Right forelimb (tissue), 1 donor: ENCODE data around the gene HOXB3.

ENCODE experiments used
- DNase-seq: peaks from one replicate; pipeline ENCODE4 v3.0.0-alpha.2; 2018

HOXB3 gene

DNA sequence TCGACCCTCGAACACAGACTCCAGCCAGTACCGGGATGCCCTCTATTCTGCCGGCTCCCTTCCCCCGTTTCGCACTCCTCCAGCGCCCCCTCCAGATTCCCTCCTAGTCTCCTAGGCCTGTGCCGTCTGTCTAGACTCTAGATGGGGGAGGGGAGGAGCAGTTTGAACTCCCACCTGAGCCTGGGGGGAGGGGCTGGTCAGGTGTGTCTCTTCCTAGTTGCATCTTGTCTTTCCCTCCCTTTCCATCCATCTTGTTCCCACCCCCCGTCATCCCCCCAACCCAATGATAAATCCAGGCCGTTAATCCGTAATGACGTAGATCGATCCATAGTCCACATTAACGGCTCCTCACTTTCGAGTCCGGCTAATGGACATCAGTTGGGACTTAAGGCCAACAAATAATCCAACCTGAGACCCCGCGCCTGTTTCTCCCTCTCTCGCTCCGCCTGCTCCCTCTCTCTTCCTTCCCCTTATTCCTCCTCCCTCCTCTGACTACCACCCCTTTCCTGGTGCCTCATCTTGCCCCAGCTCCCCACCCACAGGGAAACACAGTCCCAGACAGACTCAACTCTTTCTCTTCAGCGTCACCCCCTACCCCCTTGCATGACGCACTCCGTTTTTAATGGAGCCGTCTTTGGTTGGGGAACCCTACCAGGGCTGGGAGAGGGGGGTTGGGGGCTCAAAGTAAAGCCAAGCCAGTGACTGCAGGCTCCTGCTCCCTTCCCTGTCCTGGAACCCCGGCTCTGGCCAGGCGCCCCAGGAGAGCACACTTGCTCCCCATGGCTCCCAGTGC lies 6.9 kb upstream of the HOXB3 start:
- no peak for DNase-seq

DNA sequence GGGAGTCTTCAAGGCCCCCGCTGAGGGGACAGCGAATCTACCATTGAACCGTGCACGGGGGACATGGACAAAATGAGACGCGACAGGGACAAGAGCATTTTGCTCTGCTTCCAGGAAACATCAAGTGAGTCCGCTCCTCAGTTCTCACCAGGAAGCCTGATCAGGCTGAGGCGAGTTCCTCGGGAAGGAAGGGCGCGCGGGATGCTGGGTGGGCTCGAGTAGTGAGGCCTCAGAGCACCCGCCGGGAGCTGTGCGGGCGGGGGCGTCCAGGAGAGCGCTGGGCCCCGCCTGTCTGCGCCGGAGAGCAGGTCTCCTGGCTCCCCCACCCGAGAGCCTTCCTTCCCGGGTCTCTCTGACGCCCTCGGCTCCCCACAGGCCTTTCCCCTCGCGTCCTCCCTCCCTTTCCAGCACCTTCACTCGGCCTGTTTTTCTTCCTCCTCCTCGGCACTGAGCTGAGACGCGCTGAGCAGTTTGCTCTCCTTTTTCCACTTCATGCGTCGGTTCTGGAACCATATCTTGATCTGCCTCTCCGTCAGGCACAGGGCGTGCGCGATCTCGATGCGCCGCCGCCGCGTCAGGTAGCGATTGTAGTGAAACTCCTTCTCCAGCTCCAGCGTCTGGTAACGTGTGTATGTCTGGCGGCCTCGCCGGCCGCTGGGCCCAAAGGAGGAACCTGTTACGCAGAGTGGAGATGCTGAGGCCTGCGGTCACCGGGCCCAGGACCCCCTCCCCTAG lies 6.1 kb upstream of the HOXB3 start:
- DNase-seq = no peak

DNA sequence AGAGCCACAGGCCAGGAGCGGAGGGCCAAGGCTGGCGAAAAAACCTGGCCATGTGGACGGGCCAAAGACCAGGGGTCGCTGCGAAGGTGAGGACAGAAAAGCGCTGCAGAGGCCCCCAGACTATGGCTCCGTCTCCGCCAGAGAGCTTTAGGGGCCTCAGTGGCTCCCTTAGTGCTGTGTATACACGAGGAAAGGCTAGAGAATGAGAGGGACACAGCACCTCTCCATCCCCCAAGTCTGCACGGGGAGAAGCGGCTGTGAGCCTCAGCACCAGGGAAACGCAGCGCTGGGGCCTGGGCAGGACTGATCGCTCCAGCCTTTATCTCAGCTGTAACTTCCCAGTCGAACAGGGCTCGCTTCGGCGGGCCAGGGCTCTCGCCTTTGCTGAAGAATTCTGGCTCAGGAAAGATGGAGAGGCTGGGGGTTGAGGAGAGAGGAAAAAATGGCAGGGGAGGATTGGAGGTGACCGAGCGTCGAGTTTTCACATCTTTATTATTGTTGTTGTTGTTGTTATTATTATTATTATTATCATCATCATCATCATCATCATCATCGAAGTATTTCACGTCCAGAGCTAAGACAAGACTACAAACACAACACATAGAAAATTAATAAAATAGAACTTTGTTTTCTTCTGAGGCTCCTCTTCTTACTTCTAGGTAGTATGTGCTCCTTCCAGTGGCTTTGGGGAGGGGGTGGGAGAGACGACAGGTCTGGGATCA lies 5.4 kb upstream of the HOXB3 start:
- DNase-seq = no peak

DNA sequence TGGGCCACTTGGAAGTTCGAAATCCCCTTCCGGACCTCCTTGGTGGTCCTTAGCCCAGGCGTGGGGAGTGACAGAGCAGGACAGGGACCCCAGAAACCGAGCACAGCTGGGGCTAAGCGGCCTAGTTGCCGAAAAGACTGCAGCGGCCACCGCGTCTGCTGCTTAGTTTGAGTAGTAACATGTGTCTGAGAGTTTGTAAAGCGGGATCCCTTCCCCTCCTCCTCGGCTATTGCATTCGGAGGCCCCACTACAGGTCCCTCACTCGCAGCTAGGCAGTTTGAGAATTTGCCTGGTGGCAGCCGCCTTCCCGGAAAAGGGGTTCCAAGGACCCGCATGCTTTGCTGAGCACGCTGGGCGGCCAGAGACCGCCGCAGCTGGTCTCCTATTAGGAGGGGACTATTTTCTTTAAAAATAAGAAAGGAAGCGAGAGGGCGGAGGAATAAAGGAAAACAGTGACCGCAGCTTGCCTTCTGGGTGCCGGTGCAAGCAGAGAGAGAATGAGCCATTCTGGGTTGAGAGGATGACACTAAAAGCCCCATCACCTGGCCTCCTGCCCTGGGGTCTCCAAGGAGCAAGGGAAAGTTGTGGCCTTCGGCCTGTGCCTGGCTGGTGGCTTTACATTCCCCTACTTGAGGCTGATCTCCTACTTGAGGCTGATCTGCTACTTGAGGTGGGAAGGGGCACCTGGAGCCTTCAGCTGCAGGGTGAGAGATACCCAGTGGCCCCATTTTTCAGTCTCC lies 4.7 kb upstream of the HOXB3 start:
- no peak for DNase-seq

DNA sequence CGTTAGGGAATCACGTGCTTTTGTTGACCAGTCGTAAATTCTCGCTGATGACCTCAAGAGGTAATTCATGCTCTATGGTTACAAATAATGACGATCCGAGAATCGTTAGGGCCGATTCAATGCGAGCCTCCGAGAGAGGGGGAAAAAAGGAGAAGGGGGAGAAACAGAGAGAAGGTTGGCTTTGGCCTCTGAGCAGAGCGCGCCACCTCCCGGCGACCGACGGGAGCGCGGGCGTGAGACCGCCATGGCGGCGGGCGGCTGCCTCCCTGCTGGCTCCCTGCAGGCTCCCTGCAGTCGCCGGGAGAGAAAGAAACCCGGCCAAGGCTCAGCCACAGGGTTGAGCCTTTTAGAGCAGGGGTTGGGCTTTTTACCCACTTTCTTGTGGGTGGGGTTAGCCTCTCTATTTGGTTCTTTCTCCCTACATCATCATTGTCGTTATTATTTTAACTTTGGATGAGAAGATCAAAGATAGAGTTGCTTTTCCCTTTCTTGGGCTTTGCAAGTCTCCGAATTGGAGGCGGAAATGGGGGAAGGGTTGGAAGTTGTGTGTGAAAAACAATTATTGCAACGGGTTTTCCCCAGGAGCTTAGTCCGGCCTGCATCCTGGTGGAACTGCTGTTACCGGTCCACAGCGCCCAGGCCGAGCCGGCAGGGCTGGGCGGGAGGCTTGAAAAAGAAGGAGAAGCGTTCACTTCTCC lies 3.9 kb upstream of the HOXB3 start:
- DNase-seq = peak; percentile 87

DNA sequence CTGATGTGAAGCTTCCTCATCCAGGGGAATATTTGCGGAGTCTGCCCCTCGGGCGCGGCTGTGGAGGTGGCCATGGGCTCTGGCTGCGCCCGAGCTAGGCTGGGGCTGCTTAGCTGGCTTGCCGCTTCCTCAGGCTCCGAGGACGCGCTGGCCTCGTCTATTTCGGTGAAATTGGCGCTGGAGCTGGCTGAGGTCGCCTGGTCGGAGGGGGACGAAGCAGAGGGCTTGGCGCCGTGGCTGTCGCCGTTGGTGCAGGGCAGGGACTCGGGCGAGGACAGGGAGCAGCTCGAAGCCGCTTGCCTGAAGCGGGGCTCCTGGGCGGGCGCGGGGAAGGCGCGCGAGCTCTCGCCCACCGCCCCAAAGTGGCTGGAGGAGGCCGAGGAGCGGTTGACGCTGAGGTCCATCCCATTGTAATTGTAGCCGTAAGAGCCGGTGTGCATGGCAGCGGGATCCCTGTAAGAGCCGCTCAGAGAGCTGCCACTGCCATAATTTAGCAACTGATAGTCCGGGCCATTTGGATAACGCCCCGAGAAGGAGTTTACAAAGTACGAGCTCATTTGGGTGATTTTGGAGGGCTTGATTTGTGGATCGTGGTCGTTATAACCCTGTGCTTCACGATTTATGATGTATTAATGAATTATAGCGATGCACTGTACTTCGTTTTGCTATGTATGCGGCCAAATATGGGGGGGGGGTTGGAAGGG lies 3.2 kb upstream of the HOXB3 start, which contains the start of gene HOXB5:
Gene HOXB5, minus strand, starts transcription at position 654 of the 704 bp plus-strand sequence. Its CDS starts 97 bp downstream, at position 557.
- DNase-seq = no peak

DNA sequence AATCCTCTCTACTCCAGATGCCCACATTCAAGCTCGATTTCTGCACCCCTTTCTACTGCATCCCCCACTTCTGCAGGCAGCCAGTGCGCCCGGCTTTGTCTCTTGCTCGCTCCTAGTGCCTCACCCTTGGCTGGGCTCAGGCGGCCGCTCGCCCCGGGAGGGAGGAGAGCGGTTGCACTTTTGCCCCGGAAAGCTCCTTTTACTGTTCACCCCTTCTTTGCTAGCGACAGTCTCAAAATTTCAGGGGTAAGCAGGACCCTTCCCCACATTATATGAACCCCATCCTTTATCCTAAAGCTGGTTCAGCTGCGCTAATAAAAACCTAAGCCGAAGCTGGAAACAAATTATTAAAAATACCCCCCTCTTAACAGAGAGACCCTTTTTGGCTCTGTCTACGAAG lies 2.5 kb upstream of the HOXB3 start:
- no peak for DNase-seq

DNA sequence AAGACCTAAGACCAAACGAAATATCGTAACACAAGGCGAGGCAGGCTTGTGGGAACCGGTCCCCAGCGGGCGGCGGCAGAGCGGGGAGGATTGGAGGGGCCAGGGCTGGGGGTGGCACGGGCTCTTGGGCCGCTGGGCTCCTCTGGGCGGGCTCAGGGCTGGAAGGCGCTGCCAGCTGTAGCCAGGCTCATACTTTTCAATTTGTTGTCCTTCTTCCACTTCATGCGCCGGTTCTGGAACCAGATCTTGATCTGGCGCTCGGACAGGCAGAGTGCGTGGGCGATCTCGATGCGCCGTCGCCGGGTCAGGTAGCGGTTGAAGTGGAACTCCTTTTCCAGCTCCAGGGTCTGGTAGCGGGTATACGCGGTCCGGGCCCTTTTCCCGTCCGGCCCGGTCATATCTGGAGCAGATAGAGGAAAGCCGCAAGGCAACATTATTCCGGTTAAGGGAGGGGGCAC lies 2.0 kb upstream of the HOXB3 start:
- DNase-seq = no peak

DNA sequence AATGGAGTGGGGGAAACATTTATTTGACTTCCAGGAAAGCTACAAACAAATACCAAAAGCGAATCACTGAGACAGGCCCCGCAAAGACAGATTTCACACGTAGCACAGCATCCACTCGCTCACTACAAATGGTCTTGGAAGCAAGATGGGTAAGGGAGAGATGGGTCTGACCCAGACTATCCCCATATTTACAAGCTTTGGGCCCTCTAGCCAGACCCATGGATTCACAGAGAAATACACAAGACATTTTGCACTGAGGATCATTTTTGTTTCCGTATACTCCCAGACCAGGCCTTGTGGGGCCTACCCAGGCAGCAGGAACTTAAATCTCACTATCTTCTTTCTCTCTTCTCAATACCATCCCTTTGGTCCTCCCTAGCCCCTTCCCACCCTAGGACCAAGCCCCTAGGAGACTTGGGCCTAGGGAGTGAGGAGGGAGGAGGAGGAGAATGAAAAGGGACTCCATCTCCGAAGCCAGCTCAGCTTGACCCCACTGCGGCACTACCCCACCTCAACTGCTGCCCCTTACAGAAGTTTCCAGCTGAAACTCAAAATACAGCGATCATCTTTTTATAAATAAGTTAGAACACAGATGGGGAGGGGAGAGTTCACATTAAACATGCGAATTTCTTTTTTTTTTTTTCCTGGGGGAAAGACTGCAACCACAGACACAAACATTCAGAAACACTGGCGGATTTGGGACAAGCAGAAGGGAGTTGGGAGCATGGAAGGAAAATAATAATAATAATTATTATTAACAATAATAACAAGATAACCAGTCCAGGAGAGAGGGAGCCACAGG lies 1.4 kb upstream of the HOXB3 start:
- DNase-seq = no peak

DNA sequence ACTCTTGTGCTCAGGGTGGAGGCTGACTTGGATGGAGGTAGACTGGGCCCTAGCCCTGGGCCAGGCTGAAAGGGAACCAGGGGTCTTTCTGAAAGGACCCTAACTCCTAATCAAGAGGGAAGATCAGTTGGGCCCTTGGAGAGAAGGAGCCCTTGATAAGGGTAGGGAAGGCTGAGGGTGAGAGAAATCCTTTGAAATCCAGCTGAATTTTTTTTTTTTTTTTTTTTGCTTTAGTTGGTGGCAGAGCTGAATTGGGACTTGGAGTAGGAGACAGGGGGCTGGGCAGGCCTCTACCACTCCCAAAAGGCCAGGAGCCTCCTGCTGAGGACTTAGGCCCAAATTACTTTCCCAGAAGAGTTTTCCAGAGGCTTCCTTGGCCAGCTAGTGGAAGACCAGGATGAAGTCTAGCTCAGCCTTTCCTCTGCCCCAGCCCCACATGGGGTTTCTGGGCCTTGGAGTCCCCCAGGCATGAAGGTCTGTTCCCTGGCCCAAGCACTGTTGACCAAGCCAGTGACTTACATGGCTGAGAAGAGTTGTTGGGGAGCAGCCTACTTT lies 643 bp upstream of the HOXB3 start:
- no peak for DNase-seq

DNA sequence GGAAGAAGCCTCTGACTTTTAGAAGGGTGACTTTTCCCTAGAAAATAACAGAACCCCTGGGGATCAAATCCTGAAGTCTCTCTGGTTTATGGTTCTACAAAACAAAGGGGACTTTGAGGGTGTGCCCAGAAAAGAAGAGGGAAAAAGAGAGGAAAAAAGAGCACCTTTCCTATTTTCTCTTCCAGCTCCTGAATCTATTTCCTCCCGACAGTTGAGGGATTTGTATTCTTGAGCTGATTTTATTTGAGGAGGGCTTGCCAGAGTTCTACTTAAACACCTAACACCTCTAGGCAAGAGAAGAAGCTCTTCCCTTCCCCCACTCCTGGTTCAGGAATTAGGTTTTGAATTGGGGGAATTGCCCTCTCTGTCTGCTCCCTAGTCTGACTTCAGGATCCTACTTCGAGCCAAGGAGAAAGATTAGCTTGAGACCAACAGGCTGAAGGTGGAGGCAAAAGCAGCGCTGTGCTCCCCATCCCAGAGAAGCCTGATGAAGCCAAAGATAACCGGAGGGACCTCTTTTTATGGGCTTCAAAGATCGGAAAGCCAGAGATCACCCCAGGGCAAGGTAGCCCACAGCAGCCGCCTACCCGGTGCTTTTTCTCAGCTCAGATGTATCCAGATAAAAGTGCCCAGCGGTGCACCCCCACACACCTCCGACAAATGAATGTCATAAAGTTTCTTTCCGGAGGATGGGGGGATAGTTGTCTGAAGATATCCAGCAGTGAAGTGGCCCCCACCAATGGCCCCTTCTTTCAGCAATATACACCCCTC lies 796 bp downstream of the HOXB3 start:
- DNase-seq = no peak

DNA sequence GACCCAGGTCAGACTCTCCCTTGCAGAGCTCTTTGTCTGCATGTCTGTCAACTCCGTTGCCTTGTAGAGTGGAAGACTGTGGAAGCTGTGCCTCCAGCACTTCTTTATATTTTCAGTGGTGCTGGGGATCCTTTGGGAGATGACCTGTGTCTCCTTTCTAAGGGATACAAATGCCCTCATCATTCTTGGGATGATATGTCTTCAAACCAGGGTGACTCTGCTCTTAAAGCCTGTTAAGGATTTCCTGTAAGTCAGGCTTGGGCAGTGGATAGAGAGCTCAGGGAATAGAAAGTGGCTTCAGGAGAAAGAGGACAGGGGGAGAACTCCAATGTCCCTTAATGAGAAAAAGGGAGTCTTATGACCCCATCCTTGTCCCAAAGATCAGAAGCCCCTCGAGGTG lies 1.5 kb downstream of the HOXB3 start:
- DNase-seq = no peak

DNA sequence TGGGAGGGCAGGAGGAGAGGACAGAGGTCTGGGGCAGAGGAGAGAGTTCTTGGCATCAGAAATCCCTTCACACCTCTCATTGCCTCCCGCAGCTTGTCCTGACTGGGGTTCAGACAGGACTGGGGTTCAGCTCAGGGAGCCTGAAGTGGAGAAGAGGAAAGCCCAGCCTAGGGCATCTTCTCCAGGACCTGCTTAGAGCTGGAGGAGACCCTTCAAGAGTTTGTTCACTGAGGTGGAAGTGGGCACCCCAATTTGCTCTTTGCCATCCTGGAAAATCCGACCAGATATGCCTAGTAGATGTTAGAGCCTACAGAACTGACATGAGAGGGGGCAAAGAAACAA lies 2.0 kb downstream of the HOXB3 start:
- no peak for DNase-seq

DNA sequence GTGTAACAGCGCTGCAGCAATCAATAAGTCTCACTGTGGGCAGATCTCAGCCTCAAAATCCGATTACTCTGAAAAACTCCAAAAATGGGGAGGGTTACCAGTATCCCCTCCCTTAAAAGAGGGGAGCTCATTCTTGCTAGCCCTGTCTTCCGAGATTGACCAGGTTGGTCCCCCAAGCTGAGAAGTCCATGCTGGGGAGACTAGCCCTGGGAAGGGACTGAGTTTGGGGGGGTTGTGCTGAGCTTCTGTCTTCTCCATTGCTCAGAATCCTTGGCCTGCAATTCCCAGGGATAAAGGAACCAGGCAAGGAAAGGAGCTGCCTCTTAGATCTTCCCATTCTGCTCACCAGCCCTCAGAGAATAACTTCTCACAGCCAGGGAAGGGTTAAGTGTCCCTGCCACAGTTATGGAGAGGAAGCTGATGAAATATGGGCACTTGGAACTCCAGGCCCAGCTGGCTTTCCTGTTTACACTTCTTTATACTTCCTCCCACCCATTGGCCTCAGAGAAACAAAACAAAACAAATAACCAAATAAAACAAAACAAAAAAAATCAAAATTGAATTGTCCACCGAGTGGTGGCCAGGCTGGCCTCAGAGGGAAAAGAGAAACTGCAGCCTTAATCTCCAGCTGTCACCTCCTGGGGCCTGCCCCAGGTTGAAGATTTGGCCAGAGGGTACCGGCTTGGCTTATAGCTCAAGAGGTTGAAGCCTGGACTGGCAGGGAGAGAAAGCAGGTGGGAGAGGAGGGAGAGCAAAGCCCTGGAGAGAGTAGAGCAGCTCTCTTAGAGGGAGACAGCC lies 2.6 kb downstream of the HOXB3 start:
- DNase-seq = no peak

DNA sequence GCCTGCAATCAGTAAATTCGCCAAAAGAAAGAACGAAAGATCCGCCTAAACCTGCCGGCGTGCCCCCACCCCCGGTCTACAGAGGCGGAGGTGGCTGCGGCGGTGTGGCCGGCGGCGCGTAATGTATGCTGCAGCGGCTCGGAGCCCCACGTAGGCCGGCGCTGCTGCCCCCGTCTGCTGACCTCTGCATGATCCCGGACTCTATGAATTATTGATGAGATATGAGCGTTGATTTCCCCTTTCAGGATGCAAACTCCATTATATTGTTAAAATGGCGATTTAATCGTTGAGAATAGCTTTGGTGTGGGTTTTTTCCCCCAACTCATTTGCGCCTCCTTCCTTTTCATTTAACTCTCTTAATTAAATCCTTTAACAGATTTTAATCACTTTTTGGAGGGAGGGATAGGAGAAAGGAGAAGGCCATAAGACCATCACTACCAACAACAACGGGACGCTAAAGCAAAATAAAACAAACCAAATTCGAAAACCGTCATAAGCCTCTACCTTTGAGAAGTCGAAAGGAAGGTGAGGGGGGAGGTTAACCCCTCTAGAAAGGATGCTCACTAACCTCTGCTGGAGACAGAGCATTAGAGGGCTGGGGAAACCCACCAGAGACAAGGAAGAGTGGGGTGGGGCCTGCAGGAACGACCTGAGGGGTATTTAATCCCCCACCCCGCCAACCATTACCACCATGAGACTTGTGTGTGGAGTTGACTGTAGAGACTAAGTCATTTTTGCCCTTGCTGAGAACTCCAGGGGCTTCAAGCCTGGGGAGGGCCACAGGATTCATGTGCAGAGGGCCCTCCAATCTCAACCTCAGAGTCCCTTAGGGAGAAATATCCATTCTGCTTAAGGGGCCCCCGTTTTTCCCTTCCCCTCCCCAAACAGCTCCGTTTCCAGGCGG lies 3.4 kb downstream of the HOXB3 start:
- DNase-seq = no peak

DNA sequence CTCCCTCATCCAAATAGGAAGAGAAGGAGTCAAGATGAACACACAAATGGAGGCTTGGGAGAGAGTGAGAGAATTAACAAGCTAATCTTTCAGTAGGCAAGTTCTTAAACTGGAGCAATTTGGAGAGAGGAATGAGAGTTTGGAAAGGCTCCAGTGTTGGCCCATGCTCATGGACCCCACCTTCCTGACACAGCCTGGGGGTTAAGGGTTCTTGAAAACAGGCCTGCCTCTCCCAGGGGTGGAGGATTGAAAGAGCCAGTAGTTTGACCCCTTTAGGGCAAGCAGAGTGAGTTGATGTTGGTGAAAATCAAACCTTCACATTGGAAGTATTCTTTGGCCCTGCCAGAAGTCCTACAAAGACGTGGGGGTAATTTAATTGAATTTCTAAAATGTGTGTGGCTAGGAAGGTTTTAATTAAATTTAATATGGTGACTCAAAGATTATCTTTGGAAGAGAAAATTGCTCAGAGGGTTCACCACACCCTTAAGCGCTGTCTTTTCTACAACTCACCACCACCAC lies 5.8 kb downstream of the HOXB3 start:
- no peak for DNase-seq

DNA sequence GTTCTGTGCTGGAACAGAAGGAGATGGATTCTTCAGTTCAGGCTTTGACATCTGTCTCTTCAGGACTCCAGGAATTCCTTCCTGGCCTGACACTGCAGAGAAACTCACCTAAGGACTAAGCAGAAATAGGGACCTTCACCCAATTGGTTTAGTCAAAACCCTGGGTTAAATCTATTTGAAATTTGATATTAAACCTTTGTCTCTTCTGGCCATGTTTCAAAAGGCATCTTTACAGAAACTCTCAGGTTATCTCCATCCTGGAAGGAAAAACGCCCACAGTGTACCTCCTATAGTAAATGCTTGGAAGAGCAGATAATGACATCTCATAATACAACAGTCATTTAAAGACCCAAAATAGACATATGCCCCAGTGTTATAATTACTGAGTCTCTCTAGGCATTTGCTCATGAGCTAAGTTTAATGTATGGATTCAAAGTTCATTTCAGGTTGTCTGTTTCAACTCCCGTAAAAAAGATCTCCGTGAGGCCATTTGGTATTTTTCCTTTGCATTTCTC lies 6.3 kb downstream of the HOXB3 start:
- DNase-seq = no peak
